Measurements from ENCODE around the gene C1R. TPM values are rescaled to one million over a fixed set of nuclear protein-coding genes. Genes with fewer than 3 reads are reported as not detected.

The C1R gene
- total RNA-seq, 1 experiment from 2014 or later = 11.5 TPM

DNA sequence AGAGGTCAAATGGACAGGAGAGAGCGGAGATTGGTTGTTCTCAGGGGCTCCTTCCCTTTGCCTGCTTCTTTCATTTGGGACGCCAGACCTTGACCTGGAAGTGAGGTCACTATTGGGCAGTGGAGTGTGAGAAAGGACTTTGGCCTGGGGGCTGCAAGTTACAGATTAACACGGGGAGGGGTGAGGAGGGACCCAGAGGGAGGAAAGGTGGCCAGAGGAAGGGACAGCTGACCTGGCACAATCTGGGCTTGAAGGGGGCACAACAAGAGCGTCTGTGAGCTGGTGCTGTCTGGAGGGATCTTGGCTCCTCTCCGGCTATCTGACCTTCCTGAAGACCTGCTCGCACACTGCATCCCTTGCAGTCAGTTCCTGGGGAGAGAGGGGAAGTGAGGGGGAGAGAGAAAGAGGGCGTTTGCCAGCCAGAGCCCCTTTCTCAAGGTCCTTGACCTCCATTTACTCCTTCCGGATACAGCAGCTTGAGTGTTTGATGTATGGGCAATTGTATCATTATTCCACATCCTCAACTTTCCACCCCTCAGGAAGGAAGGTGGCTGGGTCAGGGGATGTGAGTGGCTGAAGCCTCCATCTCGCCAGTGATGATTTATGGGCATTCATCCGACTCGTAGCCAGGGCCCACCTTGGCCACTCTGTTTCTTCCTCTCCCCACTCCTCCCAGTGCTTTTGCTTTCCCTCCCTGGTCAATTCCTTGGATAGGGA is 31.7 kb upstream of the C1R start:
- Histone ChIP-seq H2BK12ac (ENCODE audit: insufficient read length, low read depth, low read length) (no peak overlapping the region), H2BK15ac (ENCODE audit: low read depth, low read length) (no peak overlapping the region), H3K4me2 (ENCODE audit: insufficient read depth, insufficient read length, low read length) (no peak overlapping the region), H3K79me1 (ENCODE audit: insufficient read depth, low read depth, low read length, poor library complexity, severe bottlenecking) (no peaks in the 10 kb centered on the region), H3K9ac (ENCODE audit: extremely low read depth, insufficient read length, low read length) (no peak overlapping the region), H3K27me3 (ENCODE audit: insufficient read depth, low read length) (no peaks in the 10 kb centered on the region), H2BK20ac (ENCODE audit: low read depth, low read length, poor library complexity, severe bottlenecking) (no peak overlapping the region), H3T11ph (ENCODE audit: low read length) (no peak overlapping the region), H3K56ac (ENCODE audit: insufficient read length, low read depth, low read length) (no peak overlapping the region), H2BK120ac (ENCODE audit: low read depth, low read length, poor library complexity, severe bottlenecking) (no peak overlapping the region), H3K14ac (ENCODE audit: insufficient read depth, low read length) (no peak overlapping the region), H3K9me3 (ENCODE audit: control insufficient read depth, low read depth, low read length) (no peaks in the 10 kb centered on the region), H4K20me1 (ENCODE audit: control insufficient read depth, insufficient read depth, insufficient read length) (no peaks in the 10 kb centered on the region), H3K27ac (ENCODE audit: insufficient read length, low read depth, low read length) (no peak overlapping the region), H4K8ac (replicated peaks; ENCODE audit: insufficient read length, low read depth, low read length) (no peak overlapping the region), H2BK5ac (ENCODE audit: insufficient read length, low read length) (no peak overlapping the region), H4K91ac (ENCODE audit: insufficient read length, low read depth, low read length) (no peak overlapping the region), H2AK5ac (ENCODE audit: insufficient read length, low read length) (no peak overlapping the region), H3K4me1 (ENCODE audit: insufficient read depth, low read length) (peaks cover 6% of the 10 kb centered on the region; the same call in 1 of the 2 replicates), H3K23me2 (ENCODE audit: insufficient read length, low read depth, low read length, poor library complexity, severe bottlenecking) (no peaks in the 10 kb centered on the region), H3K18ac (ENCODE audit: insufficient read length, low read depth, low read length) (no peak overlapping the region), H3K23ac (ENCODE audit: insufficient read length, low read depth, low read length) (no peak overlapping the region), H4K5ac (ENCODE audit: insufficient read length, low read depth, low read length) (no peak overlapping the region), H2AFZ (ENCODE audit: low read length) (no peak overlapping the region), H3K4ac (ENCODE audit: low read depth, low read length) (no peak overlapping the region), H3K79me2 (ENCODE audit: insufficient read depth, low read length) (no peaks in the 10 kb centered on the region)
- H3K9me3 Mint-ChIP-seq = no peaks in the 10 kb centered on the region; a peak in 1 of 5 replicates
- H3K36me3 Mint-ChIP-seq (ENCODE audit: insufficient read depth in 1 of 3, low read depth in 3 of 3) = no peaks in the 10 kb centered on the region; a peak in 1 of 7 replicates
- no CpG with 5 or more reads among the region's 11 CpGs for WGBS (ENCODE audit: extremely low coverage, insufficient read length, low lambda C conversion rate)
- no peak for DNase-seq
- peaks cover 18 to 26% of the 10 kb centered on the region in 2 experiments for H3K4me1 Mint-ChIP-seq
- H3K4me3 Mint-ChIP-seq = no peak overlapping the region
- TF ChIP-seq, protein P1, sequence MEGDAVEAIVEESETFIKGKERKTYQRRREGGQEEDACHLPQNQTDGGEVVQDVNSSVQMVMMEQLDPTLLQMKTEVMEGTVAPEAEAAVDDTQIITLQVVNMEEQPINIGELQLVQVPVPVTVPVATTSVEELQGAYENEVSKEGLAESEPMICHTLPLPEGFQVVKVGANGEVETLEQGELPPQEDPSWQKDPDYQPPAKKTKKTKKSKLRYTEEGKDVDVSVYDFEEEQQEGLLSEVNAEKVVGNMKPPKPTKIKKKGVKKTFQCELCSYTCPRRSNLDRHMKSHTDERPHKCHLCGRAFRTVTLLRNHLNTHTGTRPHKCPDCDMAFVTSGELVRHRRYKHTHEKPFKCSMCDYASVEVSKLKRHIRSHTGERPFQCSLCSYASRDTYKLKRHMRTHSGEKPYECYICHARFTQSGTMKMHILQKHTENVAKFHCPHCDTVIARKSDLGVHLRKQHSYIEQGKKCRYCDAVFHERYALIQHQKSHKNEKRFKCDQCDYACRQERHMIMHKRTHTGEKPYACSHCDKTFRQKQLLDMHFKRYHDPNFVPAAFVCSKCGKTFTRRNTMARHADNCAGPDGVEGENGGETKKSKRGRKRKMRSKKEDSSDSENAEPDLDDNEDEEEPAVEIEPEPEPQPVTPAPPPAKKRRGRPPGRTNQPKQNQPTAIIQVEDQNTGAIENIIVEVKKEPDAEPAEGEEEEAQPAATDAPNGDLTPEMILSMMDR (conservative IDR thresholded peaks at IDR 0.05) = no peak
- peaks cover 9% of the 10 kb centered on the region for H3K27me3 Mint-ChIP-seq (ENCODE audit: low read depth)
- peak overlapping the region in 1 of 3 experiments; percentile 45; a peak in 2 of 7 replicates for H3K27ac Mint-ChIP-seq

Measured in H9 (cell line).